H1 (cell line): ENCODE measurements around the gene ADRA2C. TPM values are rescaled to one million over a fixed set of nuclear protein-coding genes. Genes with fewer than 3 reads are reported as not detected.
"Not testable (repeated sequence)": the region's sequence is repeated elsewhere in the genome, so short reads cannot be mapped to it uniquely, and the experiment has no call there.

Experiments
- CTCF ChIA-PET: fragments of 300-600 bp; sonication (Branson Sonifier 250); formaldehyde crosslinking; loops from one replicate; lab custom pipeline; 2021; ENCODE audit not compliant: partially characterized antibody; lab: Charles Lee
- POLR2A ChIA-PET: fragments of 300-600 bp; sonication (Branson Sonifier 250); formaldehyde crosslinking; loops from one replicate; lab custom pipeline; 2021; ENCODE audit warnings: inconsistent platforms; ENCODE audit not compliant: partially characterized antibody; lab: Charles Lee
- DNase-seq, 2 experiments: peaks; one replicate each; pipeline versions ENCODE4 v3.0.0 to v3.0.0-alpha.2; 2010 to 2022; ENCODE audit warnings: low spot score in 2 of 2, low read depth in 1 of 2, mixed read lengths in 1 of 2
- FAIRE-seq: peaks from 2 replicates; lab custom pipeline; 2011; peaks lifted over from hg19 to GRCh38; lab: Jason Lieb, UNC
- H2AFZ ChIP-seq: 2 replicates; pipeline ENCODE4 v1.8.1; 2012; ENCODE audit warnings: low read length, inconsistent platforms
- H2AK5ac ChIP-seq: 2 replicates; pipeline ENCODE4 v1.6.1; 2013; ENCODE audit warnings: low read depth, low read length
- H2BK120ac ChIP-seq: replicated peaks from 2 replicates; pipeline ENCODE3; 2013; ENCODE audit warnings: low read depth, low read length, inconsistent platforms
- H2BK12ac ChIP-seq: 2 replicates; pipeline ENCODE4 v1.6.1; 2013; ENCODE audit warnings: low read depth, low read length
- H2BK15ac ChIP-seq: 2 replicates; pipeline ENCODE4 v1.6.1; 2013; ENCODE audit warnings: low read length
- H2BK20ac ChIP-seq: 2 replicates; pipeline ENCODE4 v1.6.1; 2013; ENCODE audit warnings: low read length
- H2BK5ac ChIP-seq: 2 replicates; pipeline ENCODE4 v1.6.1; 2013; ENCODE audit warnings: low read depth, low read length
- H3K14ac ChIP-seq: 2 replicates; pipeline ENCODE4 v1.6.1; 2013; ENCODE audit warnings: inconsistent platforms; ENCODE audit not compliant: insufficient read length
- H3K18ac ChIP-seq: 2 replicates; pipeline ENCODE4 v1.6.1; 2013; ENCODE audit warnings: low read length; ENCODE audit errors: extremely low read depth
- H3K23ac ChIP-seq: 2 replicates; pipeline ENCODE4 v1.6.1; 2013; ENCODE audit warnings: inconsistent platforms; ENCODE audit not compliant: insufficient read length
- H3K23me2 ChIP-seq: 2 replicates; pipeline ENCODE4 v1.6.1; 2013; ENCODE audit warnings: low read depth, low read length
- H3K27ac ChIP-seq: 2 replicates; pipeline ENCODE4 v1.6.1; 2011; ENCODE audit warnings: low read depth, low read length, inconsistent platforms
- H3K27me3 ChIP-seq, 4 experiments: replicated peaks in 1 of 4; 1 replicate in 1 of 4; 2 replicates in 3 of 4; pipeline versions ENCODE4 v1.6.1 to v1.8.1; 2011 to 2013; ENCODE audit warnings: low read length in 3 of 4, mild to moderate bottlenecking in 3 of 4, inconsistent platforms in 2 of 4, mixed read lengths in 2 of 4, moderate library complexity in 1 of 4; ENCODE audit not compliant: control insufficient read depth in 3 of 4, insufficient read depth in 3 of 4; ENCODE audit errors: extremely low read depth in 1 of 4
- H3K36me3 ChIP-seq, 4 experiments: 2 replicates each; pipeline versions ENCODE4 v1.6.1 to v1.8.1; 2011 to 2013; ENCODE audit warnings: mild to moderate bottlenecking in 4 of 4, low read length in 3 of 4, moderate library complexity in 2 of 4, control low read depth in 1 of 4, inconsistent platforms in 1 of 4; ENCODE audit not compliant: insufficient read depth in 4 of 4, control insufficient read depth in 2 of 4
- H3K4ac ChIP-seq: replicated peaks from 2 replicates; pipeline ENCODE3; 2013; ENCODE audit warnings: low read length, low read depth, mixed read lengths, inconsistent platforms; ENCODE audit not compliant: insufficient read length
- H3K4me1 ChIP-seq, 4 experiments: replicated peaks in 1 of 4; 1 replicate in 1 of 4; 2 replicates in 3 of 4; pipeline versions ENCODE4 v1.6.1 to v1.8.1; 2011 to 2013; ENCODE audit warnings: low read length in 3 of 4, inconsistent platforms in 2 of 4, mixed read lengths in 1 of 4; ENCODE audit not compliant: insufficient read depth in 4 of 4, control insufficient read depth in 3 of 4
- H3K4me2 ChIP-seq, 2 experiments: 2 replicates each; pipeline versions ENCODE4 v1.6.1 to v1.8.1; 2011 to 2013; ENCODE audit warnings: low read depth in 2 of 2, low read length in 2 of 2, control low read depth in 1 of 2, inconsistent platforms in 1 of 2, mild to moderate bottlenecking in 1 of 2; ENCODE audit not compliant: insufficient read depth in 1 of 2
- H3K4me3 ChIP-seq, 4 experiments: fragments of 200-600, 300-600 bp in 1 of 4; sonication (generic), shearing (Covaris generic), sonication (Bioruptor Twin) in 1 of 4; 2 replicates each; pipeline versions ENCODE4 v1.5.1 to v1.8.1; 2011 to 2016; ENCODE audit warnings: low read length in 4 of 4, low read depth in 3 of 4, control low read depth in 2 of 4, inconsistent platforms in 2 of 4, mild to moderate bottlenecking in 2 of 4, mixed read lengths in 1 of 4, moderate library complexity in 1 of 4; ENCODE audit not compliant: insufficient read depth in 2 of 4; ENCODE audit errors: extremely low read depth in 1 of 4
- H3K56ac ChIP-seq: replicated peaks from 2 replicates; pipeline ENCODE3; 2013; ENCODE audit warnings: low read depth, mild to moderate bottlenecking, mixed read lengths, low read length, inconsistent platforms; ENCODE audit not compliant: insufficient read length
- H3K79me1 ChIP-seq: 2 replicates; pipeline ENCODE4 v1.6.1; 2013; ENCODE audit warnings: low read depth, low read length, control low read depth
- H3K79me2 ChIP-seq, 2 experiments: 2 replicates each; pipeline versions ENCODE4 v1.6.1 to v1.8.1; 2012 to 2013; ENCODE audit warnings: low read length in 2 of 2, mild to moderate bottlenecking in 2 of 2, inconsistent platforms in 1 of 2; ENCODE audit not compliant: insufficient read depth in 2 of 2, control insufficient read depth in 1 of 2
- H3K9ac ChIP-seq, 4 experiments: replicated peaks in 1 of 4; 1 replicate in 1 of 4; 2 replicates in 3 of 4; pipeline versions ENCODE4 v1.6.1 to v1.8.1; 2011 to 2013; ENCODE audit warnings: low read depth in 3 of 4, low read length in 3 of 4, control low read depth in 2 of 4, mild to moderate bottlenecking in 2 of 4, moderate library complexity in 2 of 4, inconsistent platforms in 1 of 4; ENCODE audit errors: extremely low read depth in 1 of 4
- H3K9me3 ChIP-seq, 2 experiments: 2 replicates each; pipeline versions ENCODE4 v1.6.1 to v1.8.1; 2012 to 2013; ENCODE audit warnings: mild to moderate bottlenecking in 2 of 2, moderate library complexity in 2 of 2, control low read depth in 1 of 2, inconsistent platforms in 1 of 2, low read depth in 1 of 2, low read length in 1 of 2, mixed read lengths in 1 of 2; ENCODE audit not compliant: insufficient read depth in 2 of 2
- H4K20me1 ChIP-seq, 2 experiments: replicated peaks in 1 of 2; 2 replicates each; pipeline versions ENCODE3 to v1.8.1; 2011 to 2013; ENCODE audit warnings: inconsistent platforms in 2 of 2, low read length in 2 of 2, mild to moderate bottlenecking in 1 of 2; ENCODE audit not compliant: insufficient read depth in 2 of 2, control insufficient read depth in 1 of 2
- H4K5ac ChIP-seq: 2 replicates; pipeline ENCODE4 v1.6.1; 2013; ENCODE audit warnings: low read length, low read depth, mixed read lengths, inconsistent platforms; ENCODE audit not compliant: insufficient read length
- H4K8ac ChIP-seq: 2 replicates; pipeline ENCODE4 v1.8.0; 2013; ENCODE audit warnings: mild to moderate bottlenecking, moderate library complexity, low read length, inconsistent platforms; ENCODE audit not compliant: insufficient read depth; ENCODE audit errors: extremely low read depth
- H4K91ac ChIP-seq: replicated peaks from 2 replicates; pipeline ENCODE3; 2013; ENCODE audit warnings: low read length, mixed read lengths, inconsistent platforms; ENCODE audit not compliant: insufficient read length
- polyA plus RNA-seq, 7 experiments: library from polyadenylated mRNA; depleted of rRNA in 3 of 7; stranded (reverse) in 5 of 7; unstranded in 2 of 7; fragments of >200 nt in 5 of 7; fragments of 200-250 nt in 2 of 7; gene quantifications; 1 replicate in 5 of 7; 2 replicates in 1 of 7; 4 replicates in 1 of 7; pipeline versions ENCODE4 v1.2.1 to v1.2.3, GENCODE V29; 2011 to 2013; ENCODE audit warnings: missing spikeins in 2 of 7, mixed read lengths in 2 of 7
- total RNA-seq: library from RNA; stranded (reverse); fragmentation: NEBNext Ultra II Directional; extraction: Animal tissue kit (Norgen Biotek cat#: 25700); gene quantifications from 2 replicates; pipeline ENCODE4 v1.2.1, GENCODE V29; 2021

Gene ADRA2C
- total and polyA plus RNA-seq, 2 of the 8 experiments (the other 6 are each of a cell fraction or from before 2014, with no cell fraction given) = 14.6 to 14.8 TPM

DNA sequence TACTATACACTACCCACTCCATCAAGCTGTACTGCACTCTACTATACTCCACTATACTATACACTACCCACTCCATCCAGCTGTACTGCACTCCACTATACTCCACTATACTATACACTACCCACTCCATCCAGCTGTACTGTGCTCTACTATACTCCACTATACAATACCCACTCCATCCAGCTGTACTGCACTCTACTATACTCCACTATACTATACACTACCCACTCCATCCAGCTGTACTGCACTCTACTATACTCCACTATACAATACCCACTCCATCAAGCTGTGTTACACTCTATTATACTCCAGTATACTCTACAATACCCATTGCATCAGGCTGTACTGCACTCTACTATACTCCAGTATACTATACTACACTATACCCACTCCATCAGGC lies 48.7 kb downstream of the ADRA2C start:
- H3K14ac ChIP-seq, H3K36me3 ChIP-seq, H2AK5ac ChIP-seq, H3K4ac ChIP-seq, H3K9ac ChIP-seq, H3K56ac ChIP-seq, H3K18ac ChIP-seq, H4K5ac ChIP-seq, H3K23ac ChIP-seq, H4K8ac ChIP-seq, DNase-seq, H2BK120ac ChIP-seq, H2AFZ ChIP-seq, H4K91ac ChIP-seq, H3K27ac ChIP-seq, H3K4me2 ChIP-seq, H3K4me1 ChIP-seq, H4K20me1 ChIP-seq, H3K9me3 ChIP-seq, H3K79me2 ChIP-seq, H2BK5ac ChIP-seq, H3K79me1 ChIP-seq, H3K4me3 ChIP-seq, H3K23me2 ChIP-seq, H3K27me3 ChIP-seq, H2BK20ac ChIP-seq, POLR2A ChIA-PET, H2BK12ac ChIP-seq: not testable (repeated sequence)
- peak; percentile 78 for FAIRE-seq
- CTCF ChIA-PET = interaction anchor here (2.4 kb wide), 1 partner anchor 15 kb away, joined by 8 read pairs; no protein-coding TSS in a partner anchor
- H2BK15ac ChIP-seq = 0 out of 2 replicates have a peak overlapping the region, but pooled peaks have one; percentile 72
